ENCODE data around the gene SNAP25. TPM values are rescaled to one million over a fixed set of nuclear protein-coding genes. Genes with fewer than 3 reads are reported as not detected.

SNAP25 gene
- total RNA-seq, 4 donors from 2014 or later: 0.22 to 0.39 TPM; not detected in 2

GRCh38 chr20:10318291-10319024, 99.8 kb downstream of the SNAP25 start:
- 83 to 87% methylated on average over 5 of the region's 5 CpGs for WGBS, 2 donors
- TF ChIP-seq POLR2A (IDR thresholded peaks at IDR 0.05) (no peak), EP300 (IDR thresholded peaks at IDR 0.05) (no peak), CTCF (IDR thresholded peaks at IDR 0.05) (no peak)
- Histone ChIP-seq H3K36me3 (no peaks in the 10 kb centered on the region), H3K27ac (no peak overlapping the region), H3K4me1 (peaks cover 0 to 11% (median 0%) of the 10 kb centered on the region in 4 donors), H3K27me3 (no peaks in the 10 kb centered on the region), H3K9me3 (peaks cover 0 to 3% (median 0%) of the 10 kb centered on the region in 4 donors), H3K4me3 (no peak overlapping the region)
- DNase-seq (ENCODE audit: low spot score in 2 of 2): no peak

GRCh38 chr20:10319855-10320254, 101.2 kb downstream of the SNAP25 start:
- Histone ChIP-seq H3K4me3 (no peak overlapping the region), H3K36me3 (no peaks in the 10 kb centered on the region), H3K4me1 (no peaks in the 10 kb centered on the region), H3K27ac (no peak overlapping the region), H3K27me3 (no peaks in the 10 kb centered on the region), H3K9me3 (peaks cover 0 to 3% (median 0%) of the 10 kb centered on the region in 4 donors)
- 74 to 79% methylated on average over 4 of the region's 4 CpGs for WGBS, 2 donors
- no peak for DNase-seq (ENCODE audit: low spot score in 2 of 2)
- no peak for TF ChIP-seq CTCF (IDR thresholded peaks at IDR 0.05)
- TF ChIP-seq POLR2A (IDR thresholded peaks at IDR 0.05): no peak
- TF ChIP-seq EP300 (IDR thresholded peaks at IDR 0.05): no peak

GRCh38 chr20:10321138-10321717, 102.6 kb downstream of the SNAP25 start:
- Histone ChIP-seq H3K4me1 (no peaks in the 10 kb centered on the region), H3K27ac (no peak overlapping the region), H3K9me3 (peaks cover 0 to 3% (median 0%) of the 10 kb centered on the region in 4 donors), H3K4me3 (no peak overlapping the region), H3K27me3 (no peaks in the 10 kb centered on the region), H3K36me3 (no peaks in the 10 kb centered on the region)
- TF ChIP-seq EP300 (IDR thresholded peaks at IDR 0.05): no peak
- TF ChIP-seq POLR2A (IDR thresholded peaks at IDR 0.05): no peak
- no peak for TF ChIP-seq CTCF (IDR thresholded peaks at IDR 0.05)
- DNase-seq (ENCODE audit: low spot score in 2 of 2): peak in 1 of 2 donors; percentile 17

- TF ChIP-seq CTCF (IDR thresholded peaks at IDR 0.05): no peak
- no peak for TF ChIP-seq EP300 (IDR thresholded peaks at IDR 0.05)
- no peak for TF ChIP-seq POLR2A (IDR thresholded peaks at IDR 0.05)
- no peaks in the 10 kb centered on the region for H3K36me3 ChIP-seq
These were observed 103.7 kb downstream of the SNAP25 start for GRCh38 chr20:10322073-10323012.

More at GRCh38 chr20:10322073-10323012, 103.7 kb downstream of the SNAP25 start:
- H3K27me3 ChIP-seq: no peaks in the 10 kb centered on the region
- whole genome bisulfite sequencing, 2 donors: 58 to 69% methylated on average over 6 of the region's 6 CpGs
- H3K27ac ChIP-seq: no peak overlapping the region
- H3K4me1 ChIP-seq: no peaks in the 10 kb centered on the region
- no peaks in the 10 kb centered on the region for H3K9me3 ChIP-seq
- no peak for DNase-seq (ENCODE audit: low spot score in 2 of 2)
- H3K4me3 ChIP-seq: no peak overlapping the region
